Measurements from ENCODE around the gene PIK3IP1.

Gene PIK3IP1

DNA sequence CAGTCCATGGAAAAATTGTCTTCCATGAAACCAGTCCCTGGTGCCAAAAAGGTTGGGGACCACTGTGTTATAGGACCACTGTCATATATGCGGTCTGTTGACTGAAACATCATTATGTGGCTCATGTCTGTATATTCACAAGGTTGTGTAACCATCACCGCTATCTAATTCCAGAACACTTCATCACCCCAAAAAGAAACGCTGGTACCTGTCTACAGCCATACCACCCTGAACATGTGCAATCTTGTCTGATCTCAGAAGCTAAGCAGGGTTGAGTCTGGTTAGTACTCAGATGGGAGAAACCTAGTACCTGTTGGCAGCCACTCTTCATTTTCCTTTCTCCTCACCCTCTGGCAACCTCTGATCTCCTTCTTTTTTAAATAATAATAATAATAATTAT, 12.9 kb upstream of the PIK3IP1 start:
- no peak for DNase-seq

DNA sequence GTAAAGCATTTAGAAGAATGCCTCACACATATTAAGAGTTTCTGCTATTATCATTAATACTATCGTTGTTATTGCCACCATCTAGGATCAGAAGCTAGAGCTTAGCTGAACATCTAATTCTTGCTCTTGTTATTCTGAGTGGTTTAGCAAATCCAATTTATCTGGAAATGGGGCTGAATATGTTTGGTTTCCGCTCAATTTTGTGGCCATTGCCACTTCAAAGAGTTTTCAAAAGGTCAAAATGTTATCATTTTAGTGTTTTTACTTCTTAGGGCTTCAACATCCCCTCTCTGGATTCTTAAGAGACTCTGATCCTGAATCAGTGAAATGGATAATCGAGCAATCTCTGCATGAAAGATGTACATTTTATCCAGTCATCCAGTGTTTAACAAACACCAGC, 10.2 kb upstream of the PIK3IP1 start:
- no peak for DNase-seq

GRCh38 chr22:31302006-31302405, 9.7 kb upstream of the PIK3IP1 start:
- DNase-seq, result no peak

DNA sequence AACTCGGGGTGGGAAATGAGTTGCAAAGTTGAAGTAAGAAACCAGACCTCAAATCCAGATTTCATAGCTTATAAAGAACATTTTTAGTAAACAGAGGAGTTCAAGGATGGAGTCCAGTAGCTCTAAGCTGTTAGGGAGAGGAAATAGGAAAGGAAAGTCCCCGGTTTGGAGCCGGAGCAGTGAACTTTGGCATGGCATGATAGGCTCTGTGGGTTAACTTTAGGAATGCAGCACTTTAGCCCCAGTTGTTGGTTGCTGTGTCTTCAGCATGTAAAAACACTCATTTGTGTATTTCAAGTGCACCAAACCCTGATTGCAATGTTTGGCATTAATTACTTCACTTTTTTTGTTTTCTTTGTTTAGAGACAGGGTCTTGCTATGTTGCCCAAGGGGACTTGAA, 8.6 kb upstream of the PIK3IP1 start:
- no peak for DNase-seq

DNA sequence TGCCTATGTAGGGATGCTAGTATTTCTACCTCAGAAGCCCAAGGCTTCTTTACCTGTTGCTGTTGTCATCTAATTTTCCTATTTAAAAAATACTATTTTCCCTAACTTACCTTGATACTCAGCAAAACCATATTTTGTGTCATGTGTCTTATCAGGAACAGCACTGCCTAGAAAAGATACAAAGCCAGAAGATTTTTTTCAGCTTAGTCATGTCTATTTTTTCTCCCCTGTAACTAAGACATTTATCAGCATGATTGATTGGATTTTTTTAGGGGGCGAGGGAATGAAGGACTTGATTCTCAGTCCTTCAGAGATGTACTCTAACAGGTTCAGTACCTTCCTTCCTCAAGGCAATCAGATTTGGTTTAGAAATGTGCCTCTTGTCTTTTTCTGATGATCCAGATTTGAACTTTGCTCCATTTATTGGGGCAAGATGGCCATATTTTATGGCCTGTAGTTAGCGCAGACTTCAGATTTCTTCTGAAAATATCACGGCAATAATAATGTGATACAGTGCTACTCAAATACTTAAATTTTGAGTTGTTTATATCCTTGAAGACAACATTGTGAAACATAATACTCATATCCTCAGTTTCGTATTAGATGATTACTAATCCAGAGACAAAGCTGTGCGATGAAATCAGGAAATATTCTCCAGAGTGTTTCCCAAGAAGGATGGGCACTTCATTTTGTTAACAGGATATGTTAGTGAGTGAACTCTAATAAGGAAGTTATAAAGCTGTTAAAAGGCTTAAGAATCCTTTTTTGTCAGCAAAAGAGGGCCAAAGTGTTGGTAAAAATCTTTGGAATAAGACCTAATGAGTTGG, 3.8 kb upstream of the PIK3IP1 start:
- peak; percentile 50 for DNase-seq

- no peak for DNase-seq
These were observed 3.1 kb upstream of the PIK3IP1 start for GRCh38 chr22:31295360-31295759.

DNA sequence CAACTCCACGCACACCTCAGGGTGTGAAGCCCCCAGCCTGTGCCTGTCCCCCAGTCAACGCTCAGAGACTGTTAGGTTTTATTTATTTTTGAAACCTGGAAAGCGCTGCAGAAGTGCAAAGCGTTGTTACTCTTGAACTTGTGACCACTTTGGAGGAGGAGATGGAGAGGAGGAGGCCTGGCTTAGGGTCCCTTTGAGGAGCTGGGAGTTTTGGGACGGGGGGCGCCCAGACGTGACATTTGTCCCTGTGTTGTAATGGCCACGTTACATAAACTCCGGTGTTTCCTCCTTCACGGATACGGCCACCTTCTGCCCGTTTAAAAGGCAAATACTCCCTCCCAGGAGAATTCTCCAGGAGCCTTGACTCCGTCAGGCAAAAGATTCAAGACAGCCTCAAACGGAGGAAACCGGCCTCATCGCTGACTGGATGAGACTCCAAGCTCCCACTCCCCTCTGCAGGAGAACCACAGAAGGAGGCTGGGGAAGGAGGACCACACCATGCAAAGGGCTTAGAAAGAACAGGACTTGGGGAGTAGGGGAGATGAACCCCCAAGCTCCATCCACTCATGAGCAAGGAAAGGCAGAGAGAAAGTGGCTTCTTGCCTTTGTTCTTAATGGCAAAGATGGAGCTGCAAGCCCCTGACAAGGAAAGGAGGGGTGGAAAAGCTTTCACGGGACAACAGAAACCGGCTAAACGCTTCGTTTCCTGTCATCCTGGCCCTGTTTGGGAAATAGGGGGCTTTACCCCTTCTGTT, 630 bp downstream of the PIK3IP1 start:
- DNase-seq, result peak; percentile 32

- DNase-seq, result peak; percentile 96
These were observed 1.5 kb downstream of the PIK3IP1 start for GRCh38 chr22:31290494-31291471.

DNA sequence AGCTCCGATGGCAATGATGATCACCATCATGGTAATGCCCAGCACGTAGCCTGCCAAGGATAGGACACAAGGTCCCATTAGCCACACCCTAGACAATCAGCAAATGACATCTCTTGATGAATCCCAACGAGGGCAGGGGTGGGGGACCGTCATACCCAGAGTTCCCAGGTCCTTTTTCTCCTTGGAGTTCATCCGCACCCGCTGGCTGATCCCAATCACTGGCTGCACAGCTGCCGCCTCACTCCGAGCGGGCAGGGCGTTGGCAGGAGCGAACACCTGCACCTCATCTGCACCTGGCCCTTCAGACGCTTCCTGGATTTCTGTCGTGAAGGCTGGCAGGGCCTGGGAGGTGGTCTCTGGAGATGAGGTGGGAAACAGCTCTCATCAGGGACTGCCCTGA, 2.9 kb downstream of the PIK3IP1 start:
- DNase-seq, result no peak

- no peak for DNase-seq
These were observed 3.6 kb downstream of the PIK3IP1 start for GRCh38 chr22:31288496-31289240.

GRCh38 chr22:31287818-31288495, 4.3 kb downstream of the PIK3IP1 start:
- DNase-seq, result no peak

DNA sequence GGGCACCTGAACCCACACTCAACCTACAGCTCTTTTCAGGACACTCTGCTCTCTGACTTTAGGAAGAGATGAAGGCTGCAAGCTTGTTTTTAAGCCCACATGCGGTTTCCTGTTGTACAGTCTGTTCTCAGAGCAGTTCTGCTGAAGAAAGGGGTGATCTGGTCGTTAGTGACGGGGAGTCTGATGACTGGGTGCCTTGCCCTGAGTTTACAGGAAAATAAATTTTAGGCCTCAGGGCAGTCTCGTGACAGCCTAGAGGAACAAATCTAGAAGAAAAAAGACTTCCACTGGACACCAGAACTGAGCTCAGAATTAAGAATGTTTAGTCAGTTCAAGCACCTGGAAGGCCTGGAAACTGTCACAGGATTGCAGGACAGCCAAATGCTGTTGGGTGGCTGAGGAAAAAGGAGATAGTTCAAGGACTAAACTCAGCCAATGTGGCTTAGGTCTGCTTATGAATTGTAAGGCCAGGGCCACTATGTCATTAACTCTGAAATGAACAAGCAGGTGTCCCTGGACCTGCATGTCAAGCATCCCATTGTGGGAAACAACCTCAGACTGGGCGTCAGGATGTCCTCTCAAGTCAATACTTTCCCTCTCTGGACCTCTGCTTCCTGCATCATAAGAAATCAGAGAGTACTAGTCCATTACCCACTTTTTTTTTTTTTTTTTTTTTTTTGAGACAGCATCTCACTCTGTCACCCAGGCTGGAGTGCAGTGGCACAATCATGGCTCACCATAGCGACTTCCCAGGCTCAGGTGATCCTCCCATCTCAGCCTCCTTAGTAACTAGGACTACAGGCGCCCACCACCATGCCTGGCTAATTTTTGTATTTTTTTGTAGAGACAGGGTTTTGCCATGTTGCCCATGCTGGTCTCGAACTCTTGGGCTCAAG, 5.7 kb downstream of the PIK3IP1 start:
- peak; percentile 78 for DNase-seq

GRCh38 chr22:31284281-31285155, 7.8 kb downstream of the PIK3IP1 start:
- no peak for DNase-seq

DNA sequence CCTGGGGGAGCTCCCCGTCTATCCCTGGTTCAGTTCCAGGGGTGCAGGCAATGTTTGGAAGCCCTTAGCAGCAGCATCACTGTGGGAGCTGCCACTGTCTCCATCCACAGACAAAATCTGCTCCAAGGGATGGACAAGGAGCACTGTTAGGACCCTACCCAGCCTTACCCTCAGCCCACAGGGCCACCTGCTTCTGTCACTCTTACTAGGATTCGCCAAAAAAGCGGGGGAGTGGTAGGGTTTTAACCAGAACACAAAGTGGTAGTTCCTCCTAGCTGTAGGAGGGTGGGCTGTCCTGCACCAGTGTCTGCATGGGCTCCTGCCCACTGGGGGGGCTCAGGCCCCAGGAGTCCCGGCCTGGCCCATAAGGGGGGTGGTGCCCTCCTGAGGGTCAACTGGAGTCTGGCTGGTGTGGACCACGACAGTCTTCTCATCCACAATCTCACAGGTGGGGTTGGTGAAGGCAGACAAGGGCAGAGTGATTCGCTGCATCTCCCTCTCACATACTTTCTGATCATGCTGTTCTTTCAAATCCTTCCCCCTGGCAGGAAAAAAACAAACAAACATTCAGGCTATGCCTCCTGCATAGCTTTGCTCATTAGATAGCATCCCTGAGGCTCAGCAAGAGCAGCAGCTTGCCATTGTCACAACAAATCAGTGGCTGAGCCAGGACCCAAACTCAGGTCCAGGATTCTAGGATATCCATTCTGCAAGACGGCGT, 9.4 kb downstream of the PIK3IP1 start:
- DNase-seq, result no peak

- DNase-seq, result no peak
These were observed 10.6 kb downstream of the PIK3IP1 start for GRCh38 chr22:31281733-31282132.

GRCh38 chr22:31279821-31280505, 12.3 kb downstream of the PIK3IP1 start:
- DNase-seq, result no peak

DNA sequence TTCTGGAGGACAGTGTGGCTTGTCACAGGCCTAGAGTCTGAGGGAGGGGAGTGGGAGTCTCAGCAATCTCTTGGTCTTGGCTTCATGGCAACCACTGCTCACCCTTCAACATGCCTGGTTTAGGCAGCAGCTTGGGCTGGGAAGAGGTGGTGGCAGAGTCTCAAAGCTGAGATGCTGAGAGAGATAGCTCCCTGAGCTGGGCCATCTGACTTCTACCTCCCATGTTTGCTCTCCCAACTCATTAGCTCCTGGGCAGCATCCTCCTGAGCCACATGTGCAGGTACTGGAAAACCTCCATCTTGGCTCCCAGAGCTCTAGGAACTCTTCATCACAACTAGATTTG, 13.0 kb downstream of the PIK3IP1 start:
- DNase-seq, result no peak

GRCh38 chr22:31278626-31279326, 13.5 kb downstream of the PIK3IP1 start:
- peak; percentile 29 for DNase-seq

All from activated CD4-positive, alpha-beta T cell treated with anti-CD3 and anti-CD28 coated beads, Interleukin-2, Interleukin-6, amounts not matched to agents 100 ng/mL and 50 ng/mL, durations not matched to agents 16 hours and 8 hours (primary cell).